A549 (cell line): ENCODE data around the gene CELF2. TPM values are rescaled to one million over a fixed set of nuclear protein-coding genes. Genes with fewer than 3 reads are reported as not detected.

Source experiments
- ATAC-seq, 2 experiments: fragments of 200-7000 bp in 1 of 2; fragments of >200 bp in 1 of 2; cut with Nextera tagmentation in 1 of 2; cut with Tn5 transposase in 1 of 2; 3 replicates each; pipeline versions ENCODE4 v1.8.0 to v1.9.1; 2018 to 2020; ENCODE audit warnings: mild to moderate bottlenecking in 1 of 2, moderate library complexity in 1 of 2
- CTCF ChIA-PET: fragments of 300-600 bp; sonication (Branson Sonifier 250); formaldehyde crosslinking; extraction: SDS; loops from one replicate; lab custom pipeline; 2021; ENCODE audit warnings: antibody characterized with exemption, inconsistent platforms; lab: Yijun Ruan, JAX
- POLR2A ChIA-PET: fragments of 350-600 bp; formaldehyde crosslinking; extraction: SDS; loops from one replicate; lab custom pipeline; 2021; ENCODE audit warnings: antibody characterized with exemption, inconsistent platforms; lab: Yijun Ruan, JAX
- DNase-seq, 2 experiments: peaks; one replicate each; pipeline versions ENCODE4 v3.0.0 to v3.0.0-alpha.2; 2011 to 2016; ENCODE audit warnings: low read depth in 1 of 2, low spot score in 1 of 2
- FAIRE-seq: peaks from 2 replicates; lab custom pipeline; 2011; peaks lifted over from hg19 to GRCh38; lab: Jason Lieb, UNC
- H3K27ac ChIP-seq, 2 experiments: fragments of >200 bp; sonication (Bioruptor Twin); formaldehyde crosslinking; 3 replicates each; pipeline ENCODE4 v1.5.1; 2016 to 2017
- H3K4me1 ChIP-seq: fragments of >200 bp; sonication (Bioruptor Twin); formaldehyde crosslinking; 3 replicates; pipeline ENCODE4 v1.6.1; 2016
- H3K4me2 ChIP-seq: fragments of >200 bp; sonication (Bioruptor Twin); formaldehyde crosslinking; 3 replicates; pipeline ENCODE4 v1.6.1; 2016
- H3K4me3 ChIP-seq: fragments of >200 bp; sonication (Bioruptor Twin); formaldehyde crosslinking; 3 replicates; pipeline ENCODE4 v1.5.1; 2016
- H3K9me3 ChIP-seq: fragments of >200 bp; sonication (Bioruptor Twin); formaldehyde crosslinking; 3 replicates; pipeline ENCODE4 v1.6.1; 2016
- CEBPB ChIP-seq, 2 experiments: fragments of >200 bp in 1 of 2; sonication (Bioruptor Twin) in 1 of 2; formaldehyde crosslinking in 1 of 2; IDR thresholded peaks; 2 replicates each; pipeline ENCODE4 v1.6.1; 2012 to 2016
- FOSB ChIP-seq: fragments of 250-450 bp; sonication (Bioruptor Pico); IDR thresholded peaks from 2 replicates; pipeline ENCODE4 v1.5.0; 2020; ENCODE audit warnings: mild to moderate bottlenecking, moderate library complexity
- FOXS1 ChIP-seq: fragments of 250-450 bp; sonication (Bioruptor Pico); IDR thresholded peaks from 2 replicates; pipeline ENCODE4 v1.5.0; 2020; ENCODE audit warnings: mild to moderate bottlenecking, moderate library complexity
- NPAS2 ChIP-seq: fragments of 250-450 bp; sonication (Bioruptor Pico); IDR thresholded peaks from 2 replicates; pipeline ENCODE4 v1.8.0; 2022; ENCODE audit warnings: mild to moderate bottlenecking, moderate library complexity, borderline replicate concordance
- PHF8 ChIP-seq: fragments of 200-600 bp; sonication (generic); IDR thresholded peaks from 2 replicates; pipeline ENCODE4 v1.6.1; 2016; ENCODE audit warnings: low read depth, mild to moderate bottlenecking, antibody characterized with exemption, moderate library complexity, borderline replicate concordance
- POLR2AphosphoS2 ChIP-seq: conservative IDR thresholded peaks from 2 replicates; pipeline ENCODE4 v1.6.1; 2012; ENCODE audit warnings: low read length, improper control_type of control experiment, inconsistent platforms
- RCOR1 ChIP-seq: fragments of 150-350 bp; IDR thresholded peaks from 2 replicates; pipeline ENCODE4 v1.6.1; 2014; ENCODE audit warnings: antibody characterized with exemption, low read length, low read depth
- RFX5 ChIP-seq: fragments of 450-650 bp; IDR thresholded peaks from 2 replicates; pipeline ENCODE4 v1.7.1; 2014; ENCODE audit warnings: antibody characterized with exemption, mild to moderate bottlenecking, moderate library complexity
- SMC3 ChIP-seq: fragments of >200 bp; sonication (Bioruptor Twin); formaldehyde crosslinking; IDR thresholded peaks from 3 replicates; pipeline ENCODE4 v1.6.1; 2018; ENCODE audit warnings: inconsistent platforms
- ZNF302 ChIP-seq: fragments of 250-450 bp; sonication (Bioruptor Pico); IDR thresholded peaks from 2 replicates; pipeline ENCODE4 v1.9.0; 2021; ENCODE audit warnings: inconsistent platforms, mild to moderate bottlenecking, moderate library complexity
- WGBS: methylation state at CpG from one replicate; pipeline ENCODE4 v1.1.6; 2017; ENCODE audit errors: missing lambda C conversion rate; 5-methylcytosine and 5-hydroxymethylcytosine counted together
- polyA plus RNA-seq, 4 experiments: library from polyadenylated mRNA; depleted of rRNA in 3 of 4; stranded (reverse); fragments of >200 nt; fragmentation: RNase III in 1 of 4; extraction: RNeasy Plus Mini Kit Qiagen cat#74134 plus additional on column Dnase treatment in 1 of 4; gene quantifications; 2 replicates in 3 of 4; 3 replicates in 1 of 4; pipeline ENCODE4 v1.2.3, GENCODE V29; 2011 to 2017
- TF ChIP-seq, protein P1 (sequence below): fragments of >200 bp; sonication (Bioruptor Twin); formaldehyde crosslinking; IDR thresholded peaks from 2 replicates; pipeline ENCODE4 v1.6.1; 2016
- TF ChIP-seq, protein P2 (sequence below): fragments of 250-450 bp; sonication (Bioruptor Pico); IDR thresholded peaks from 2 replicates; pipeline ENCODE4 v1.5.0; 2020; ENCODE audit warnings: low read depth, mild to moderate bottlenecking, moderate library complexity
- TF ChIP-seq, protein P3 (sequence below): IDR thresholded peaks from 2 replicates; pipeline ENCODE4 v1.6.1; 2012
- TF ChIP-seq, protein P4 (sequence below): fragments of 450-650 bp; IDR thresholded peaks from 2 replicates; pipeline ENCODE4 v1.6.1; 2014; ENCODE audit warnings: antibody characterized with exemption
- TF ChIP-seq, protein P5 (sequence below): fragments of 250-450 bp; sonication (Bioruptor Pico); IDR thresholded peaks from 2 replicates; pipeline ENCODE4 v1.5.0; 2021; ENCODE audit warnings: mild to moderate bottlenecking, moderate library complexity, borderline replicate concordance

CELF2 gene
- polyA plus RNA-seq, 2 of the 4 experiments (the other 2 are of a cell fraction), result 0.01 to 0.03 TPM

DNA sequence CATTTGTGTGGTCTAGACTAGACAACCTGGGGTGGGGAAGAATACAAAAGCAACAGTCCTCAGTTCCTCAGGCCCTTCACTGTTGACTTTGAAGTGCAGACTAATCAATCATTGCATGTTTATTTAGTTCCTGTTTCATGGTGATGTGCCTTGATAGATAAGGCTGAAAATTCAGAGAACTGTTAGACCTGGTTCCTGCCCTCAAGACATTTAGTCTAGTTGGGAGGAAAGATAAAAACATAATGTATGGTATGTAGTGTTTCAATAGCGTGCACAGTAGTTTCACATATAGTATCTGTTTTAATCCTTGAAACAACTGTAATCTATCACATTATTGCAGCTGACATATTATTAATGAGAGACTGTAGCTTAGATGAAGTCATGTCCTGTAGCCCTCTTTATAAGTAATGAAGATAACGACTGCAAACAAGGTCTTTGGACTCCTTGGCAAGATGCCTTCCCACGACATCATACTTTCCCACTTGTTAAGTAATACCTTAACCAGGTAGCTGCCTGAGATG lies 124.0 kb downstream of the CELF2 start (continued):
- TF ChIP-seq, protein P1, sequence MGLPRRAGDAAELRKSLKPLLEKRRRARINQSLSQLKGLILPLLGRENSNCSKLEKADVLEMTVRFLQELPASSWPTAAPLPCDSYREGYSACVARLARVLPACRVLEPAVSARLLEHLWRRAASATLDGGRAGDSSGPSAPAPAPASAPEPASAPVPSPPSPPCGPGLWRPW, result no peak
- TF ChIP-seq PHF8, result no peak
- TF ChIP-seq, protein P2, sequence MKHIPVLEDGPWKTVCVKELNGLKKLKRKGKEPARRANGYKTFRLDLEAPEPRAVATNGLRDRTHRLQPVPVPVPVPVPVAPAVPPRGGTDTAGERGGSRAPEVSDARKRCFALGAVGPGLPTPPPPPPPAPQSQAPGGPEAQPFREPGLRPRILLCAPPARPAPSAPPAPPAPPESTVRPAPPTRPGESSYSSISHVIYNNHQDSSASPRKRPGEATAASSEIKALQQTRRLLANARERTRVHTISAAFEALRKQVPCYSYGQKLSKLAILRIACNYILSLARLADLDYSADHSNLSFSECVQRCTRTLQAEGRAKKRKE, result no peak
- no peak for TF ChIP-seq SMC3
- TF ChIP-seq, protein P3, sequence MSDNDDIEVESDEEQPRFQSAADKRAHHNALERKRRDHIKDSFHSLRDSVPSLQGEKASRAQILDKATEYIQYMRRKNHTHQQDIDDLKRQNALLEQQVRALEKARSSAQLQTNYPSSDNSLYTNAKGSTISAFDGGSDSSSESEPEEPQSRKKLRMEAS, result no peak
- TF ChIP-seq FOSB (CRISPR knock-in tag), result no peak

DNA sequence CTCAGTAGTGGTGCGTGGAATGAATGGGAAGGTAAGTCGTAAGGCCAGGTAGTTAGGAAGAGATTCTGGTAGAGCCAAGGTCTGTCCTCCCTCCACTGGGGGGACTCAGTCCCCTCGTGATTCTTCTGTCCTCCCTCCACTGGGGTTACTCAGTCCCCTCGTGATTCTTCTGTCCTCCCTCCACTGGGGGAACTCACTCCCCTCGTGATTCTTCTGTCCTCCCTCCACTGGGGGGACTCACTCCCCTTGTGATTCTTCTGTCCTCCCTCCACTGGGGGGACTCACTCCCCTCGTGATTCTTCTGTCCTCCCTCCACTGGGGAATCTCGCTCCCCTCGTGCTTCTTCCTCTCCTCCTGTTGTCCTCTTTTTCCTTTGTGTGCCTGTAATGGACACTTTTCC lies 125.1 kb downstream of the CELF2 start:
- 16% methylated on average over 8 of the region's 8 CpGs for WGBS
- DNase-seq (no peak), ATAC-seq (no peak), FAIRE-seq (no peak)
- Histone ChIP-seq H3K27ac (no peak overlapping the region), H3K9me3 (no peaks in the 10 kb centered on the region), H3K4me2 (no peak overlapping the region), H3K4me1 (no peaks in the 10 kb centered on the region), H3K4me3 (no peak overlapping the region)
- CTCF ChIA-PET, result no interaction called here
- POLR2A ChIA-PET, result no interaction called here
- TF ChIP-seq FOXS1 (CRISPR knock-in tag), result no peak

DNA sequence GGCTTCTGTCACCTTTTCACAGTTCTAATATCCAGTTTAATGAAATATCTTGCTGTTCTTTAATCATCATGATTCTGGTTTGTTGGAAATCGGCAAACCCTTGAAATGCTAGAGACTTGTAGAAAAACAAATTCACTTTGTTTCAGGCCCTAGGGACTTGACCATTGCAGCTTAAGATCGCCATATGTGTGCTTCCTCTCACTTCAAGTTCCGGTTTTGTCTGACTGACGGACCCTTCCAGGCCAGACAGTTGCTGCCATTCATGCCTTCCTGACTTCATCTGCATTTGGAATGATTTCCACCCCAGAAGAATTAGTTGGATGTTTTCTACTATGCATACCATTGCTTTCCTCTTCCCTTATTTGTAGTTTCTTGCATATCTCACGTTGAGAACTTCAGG lies 125.6 kb downstream of the CELF2 start:
- no peak for FAIRE-seq

More for the DNA sequence above, 125.6 kb downstream of the CELF2 start:
- Histone ChIP-seq H3K4me1 (no peaks in the 10 kb centered on the region), H3K27ac (no peak overlapping the region), H3K4me3 (no peak overlapping the region), H3K9me3 (no peaks in the 10 kb centered on the region), H3K4me2 (no peak overlapping the region)
- ChIA-PET POLR2A (no interaction called here), CTCF (no interaction called here)
- ATAC-seq (no peak), DNase-seq (no peak)
- TF ChIP-seq ZNF302 (CRISPR knock-in tag) (no peak), PHF8 (no peak), POLR2AphosphoS2 (no peak), FOXS1 (CRISPR knock-in tag) (no peak), RFX5 (no peak), FOSB (CRISPR knock-in tag) (no peak), CEBPB (IDR thresholded peaks at IDR 0.05) (no peak), RCOR1 (no peak), NPAS2 (no peak)
- TF ChIP-seq, protein P4, sequence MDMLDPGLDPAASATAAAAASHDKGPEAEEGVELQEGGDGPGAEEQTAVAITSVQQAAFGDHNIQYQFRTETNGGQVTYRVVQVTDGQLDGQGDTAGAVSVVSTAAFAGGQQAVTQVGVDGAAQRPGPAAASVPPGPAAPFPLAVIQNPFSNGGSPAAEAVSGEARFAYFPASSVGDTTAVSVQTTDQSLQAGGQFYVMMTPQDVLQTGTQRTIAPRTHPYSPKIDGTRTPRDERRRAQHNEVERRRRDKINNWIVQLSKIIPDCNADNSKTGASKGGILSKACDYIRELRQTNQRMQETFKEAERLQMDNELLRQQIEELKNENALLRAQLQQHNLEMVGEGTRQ, result no peak
- TF ChIP-seq, protein P2, result no peak
- TF ChIP-seq, protein P5, sequence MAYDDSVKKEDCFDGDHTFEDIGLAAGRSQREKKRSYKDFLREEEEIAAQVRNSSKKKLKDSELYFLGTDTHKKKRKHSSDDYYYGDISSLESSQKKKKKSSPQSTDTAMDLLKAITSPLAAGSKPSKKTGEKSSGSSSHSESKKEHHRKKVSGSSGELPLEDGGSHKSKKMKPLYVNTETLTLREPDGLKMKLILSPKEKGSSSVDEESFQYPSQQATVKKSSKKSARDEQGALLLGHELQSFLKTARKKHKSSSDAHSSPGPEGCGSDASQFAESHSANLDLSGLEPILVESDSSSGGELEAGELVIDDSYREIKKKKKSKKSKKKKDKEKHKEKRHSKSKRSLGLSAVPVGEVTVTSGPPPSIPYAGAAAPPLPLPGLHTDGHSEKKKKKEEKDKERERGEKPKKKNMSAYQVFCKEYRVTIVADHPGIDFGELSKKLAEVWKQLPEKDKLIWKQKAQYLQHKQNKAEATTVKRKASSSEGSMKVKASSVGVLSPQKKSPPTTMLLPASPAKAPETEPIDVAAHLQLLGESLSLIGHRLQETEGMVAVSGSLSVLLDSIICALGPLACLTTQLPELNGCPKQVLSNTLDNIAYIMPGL (CRISPR knock-in tag), result no peak
- TF ChIP-seq, all 56 proteins: peak for 0
- 15% methylated on average over 5 of the region's 5 CpGs for WGBS
